CMK (cell line): Measurements from ENCODE around the gene OSBPL5.
A peak's percentile ranks its signal among the peaks of the same experiment; 100 is the strongest.
"Not testable (repeated sequence)": the region's sequence is repeated elsewhere in the genome, so short reads cannot be mapped to it uniquely, and the experiment has no call there.

Source experiments
- DNase-seq: peaks from one replicate; pipeline ENCODE4 v3.0.0-alpha.2; 2010; ENCODE audit warnings: low read depth

Gene OSBPL5

GRCh38 chr11:3080733-3081385, 84.3 kb downstream of the OSBPL5 start:
- DNase-seq = no peak

GRCh38 chr11:3080104-3080503, 85.0 kb downstream of the OSBPL5 start:
- no peak for DNase-seq

- DNase-seq = no peak
These were observed 87.2 kb downstream of the OSBPL5 start for GRCh38 chr11:3077846-3078440.

- no peak for DNase-seq
These were observed 87.8 kb downstream of the OSBPL5 start for GRCh38 chr11:3077189-3077836.

GRCh38 chr11:3074912-3075589, 90.1 kb downstream of the OSBPL5 start:
- no peak for DNase-seq

- DNase-seq = no peak
These were observed 92.1 kb downstream of the OSBPL5 start for GRCh38 chr11:3073029-3073435.

GRCh38 chr11:3069425-3069824, 95.7 kb downstream of the OSBPL5 start:
- DNase-seq = no peak

- DNase-seq = not testable (repeated sequence)
These were observed 98.8 kb downstream of the OSBPL5 start for GRCh38 chr11:3066308-3066707.

- not testable (repeated sequence) for DNase-seq
These were observed 100.4 kb downstream of the OSBPL5 start for GRCh38 chr11:3064709-3065108.

- DNase-seq = not testable (repeated sequence)
These were observed 101.2 kb downstream of the OSBPL5 start for GRCh38 chr11:3063876-3064275.

GRCh38 chr11:3063432-3063831, 101.7 kb downstream of the OSBPL5 start:
- not testable (repeated sequence) for DNase-seq

- no peak for DNase-seq
These were observed 104.6 kb downstream of the OSBPL5 start for GRCh38 chr11:3060436-3061025.

- no peak for DNase-seq
These were observed 106.1 kb downstream of the OSBPL5 start for GRCh38 chr11:3058753-3059664.

GRCh38 chr11:3057069-3057963, 107.8 kb downstream of the OSBPL5 start, which contains the start of gene CARS1:
TSS of gene CARS1 (minus strand) at chr11:3057423. CDS start at chr11:3057367, 56 bp downstream.
- DNase-seq = peak; percentile 36

- no peak for DNase-seq
These were observed 108.6 kb downstream of the OSBPL5 start for GRCh38 chr11:3056296-3057068.

GRCh38 chr11:3055891-3056290, 109.2 kb downstream of the OSBPL5 start:
- DNase-seq = no peak

GRCh38 chr11:3052567-3052966, 112.5 kb downstream of the OSBPL5 start:
- DNase-seq = no peak

GRCh38 chr11:3052109-3052479, 113.0 kb downstream of the OSBPL5 start:
- DNase-seq = no peak
